HEK293 (cell line): ENCODE measurements around the gene CATSPER2.
A peak's percentile ranks its signal among the peaks of the same experiment; 100 is the strongest.
"Not testable (repeated sequence)": the region's sequence is repeated elsewhere in the genome, so short reads cannot be mapped to it uniquely, and the experiment has no call there.

Experiments used
- CTCF ChIA-PET: fragments of 350-600 bp; formaldehyde crosslinking; extraction: SDS; loops from one replicate; lab custom pipeline; 2021; ENCODE audit warnings: antibody characterized with exemption; lab: Yijun Ruan, JAX
- POLR2A ChIA-PET: fragments of 300-600 bp; formaldehyde crosslinking; extraction: SDS; loops from one replicate; lab custom pipeline; 2020; ENCODE audit warnings: antibody characterized with exemption, inconsistent platforms; lab: Yijun Ruan, JAX
- H3K27ac ChIP-seq: fragments of 200-500 bp; sonication (Bioruptor generic); 2 replicates; pipeline ENCODE4 v1.5.1; 2014; ENCODE audit warnings: low read depth, low read length, control low read depth, inconsistent platforms; ENCODE audit errors: extremely low read depth
- H3K36me3 ChIP-seq, 2 experiments: fragments of 200-500 bp in 1 of 2; sonication (Bioruptor generic) in 1 of 2; 1 replicate in 1 of 2; 2 replicates in 1 of 2; pipeline ENCODE4 v1.5.1; 2014 to 2017; ENCODE audit warnings: inconsistent platforms in 2 of 2, low read length in 2 of 2; ENCODE audit not compliant: control insufficient read depth in 2 of 2, insufficient read depth in 1 of 2
- H3K4me1 ChIP-seq: fragments of 200-500 bp; sonication (Bioruptor generic); 2 replicates; pipeline ENCODE4 v1.5.1; 2014; ENCODE audit warnings: mild to moderate bottlenecking, low read length, inconsistent platforms; ENCODE audit not compliant: control insufficient read depth, insufficient read depth
- H3K4me3 ChIP-seq: 2 replicates; pipeline ENCODE4 v1.5.1; 2011; ENCODE audit warnings: low read depth, mild to moderate bottlenecking, control low read depth, low read length, moderate library complexity
- H3K9me3 ChIP-seq: fragments of 200-500 bp; sonication (Bioruptor generic); 2 replicates; pipeline ENCODE4 v1.5.1; 2014; ENCODE audit warnings: low read depth, low read length, inconsistent platforms; ENCODE audit not compliant: control insufficient read depth, insufficient read depth
- KLF1 ChIP-seq: fragments of 450-650 bp; formaldehyde crosslinking; IDR thresholded peaks from 2 replicates; pipeline ENCODE4 v1.5.1; 2016; ENCODE audit warnings: missing biosample characterization, missing genetic modification characterization
- PRDM10 ChIP-seq: fragments of 450-650 bp; formaldehyde crosslinking; IDR thresholded peaks from 2 replicates; pipeline ENCODE4 v1.5.1; 2016; ENCODE audit warnings: missing biosample characterization, missing genetic modification characterization
- WT1 ChIP-seq: fragments of 450-650 bp; formaldehyde crosslinking; IDR thresholded peaks from 2 replicates; pipeline ENCODE4 v1.5.1; 2016; ENCODE audit warnings: missing biosample characterization, missing genetic modification characterization
- ZBTB8A ChIP-seq: fragments of 450-650 bp; formaldehyde crosslinking; IDR thresholded peaks from 2 replicates; pipeline ENCODE4 v1.5.1; 2016; ENCODE audit warnings: missing biosample characterization, missing genetic modification characterization
- ZNF335 ChIP-seq: fragments of 450-650 bp; formaldehyde crosslinking; conservative IDR thresholded peaks from 2 replicates; pipeline ENCODE4 v1.5.1; 2016; ENCODE audit warnings: missing biosample characterization, missing genetic modification characterization
- ZNF394 ChIP-seq: fragments of 450-650 bp; formaldehyde crosslinking; IDR thresholded peaks from 2 replicates; pipeline ENCODE4 v1.5.1; 2016; ENCODE audit warnings: missing biosample characterization, missing genetic modification characterization, mild to moderate bottlenecking, moderate library complexity, borderline replicate concordance
- ZXDB ChIP-seq: fragments of 450-650 bp; formaldehyde crosslinking; IDR thresholded peaks from 2 replicates; pipeline ENCODE4 v1.5.1; 2016; ENCODE audit warnings: missing biosample characterization, missing genetic modification characterization

Gene CATSPER2

GRCh38 chr15:43602233-43602632 is 46.4 kb downstream of the CATSPER2 start (continued):
- TF ChIP-seq PRDM10 (tag by site-specific recombination) (peak; percentile 77), KLF1 (peak; percentile 58), ZNF335 (tag by site-specific recombination) (0 out of 2 replicates have a peak, but pooled peaks have one; percentile 10), ZNF394 (tag by site-specific recombination) (peak; percentile 28; the same call in 1 of the 2 replicates), ZXDB (tag by site-specific recombination) (peak; percentile 23; the same call in 1 of the 2 replicates), ZBTB8A (tag by site-specific recombination) (peak; percentile 25; the same call in 1 of the 2 replicates), WT1 (tag by site-specific recombination) (peak; percentile 45)
- TF ChIP-seq, all 188 proteins: peak for 21; not testable (repeated sequence) for 167

GRCh38 chr15:43600200-43600599 is 48.4 kb downstream of the CATSPER2 start:
- H3K27ac ChIP-seq, H3K9me3 ChIP-seq, H3K4me1 ChIP-seq, H3K4me3 ChIP-seq, H3K36me3 ChIP-seq, POLR2A ChIA-PET: not testable (repeated sequence)
- CTCF ChIA-PET = interaction anchor here (1.1 kb wide), 1 partner anchor 230 kb away, joined by 3 read pairs; the partner anchor contains the start of genes TUBGCP4 and ZSCAN29

- H3K4me3 ChIP-seq, CTCF ChIA-PET, H3K27ac ChIP-seq, POLR2A ChIA-PET, H3K9me3 ChIP-seq, H3K4me1 ChIP-seq, H3K36me3 ChIP-seq: not testable (repeated sequence)
Observed at GRCh38 chr15:43599131-43599530, 49.5 kb downstream of the CATSPER2 start.

GRCh38 chr15:43593328-43594190 is 55.1 kb downstream of the CATSPER2 start, which contains the start of gene CKMT1B:
Gene CKMT1B, plus strand, starts transcription at chr15:43594027. Its CDS starts 192 bp downstream, at chr15:43594219.
- H3K9me3 ChIP-seq, H3K36me3 ChIP-seq, H3K4me1 ChIP-seq, H3K4me3 ChIP-seq, POLR2A ChIA-PET, H3K27ac ChIP-seq, CTCF ChIA-PET: not testable (repeated sequence)

GRCh38 chr15:43592841-43593240 is 55.8 kb downstream of the CATSPER2 start:
- POLR2A ChIA-PET, H3K4me1 ChIP-seq, CTCF ChIA-PET: not testable (repeated sequence)

GRCh38 chr15:43589778-43590466 is 58.7 kb downstream of the CATSPER2 start, which contains the start of gene PPIP5K1:
Gene PPIP5K1, minus strand, starts transcription at chr15:43590208. Its CDS starts 5,704 bp downstream, at chr15:43584504.
- H3K4me1 ChIP-seq, POLR2A ChIA-PET, H3K36me3 ChIP-seq, H3K9me3 ChIP-seq, H3K4me3 ChIP-seq, H3K27ac ChIP-seq, CTCF ChIA-PET: not testable (repeated sequence)

More at GRCh38 chr15:43592841-43593240, 55.8 kb downstream of the CATSPER2 start:
- H3K4me3 ChIP-seq, H3K9me3 ChIP-seq, H3K36me3 ChIP-seq, H3K27ac ChIP-seq: not testable (repeated sequence)
